Gastroesophageal sphincter (tissue), 4 donors: Measurements from ENCODE around the gene UNC13C. TPM values are rescaled to one million over a fixed set of nuclear protein-coding genes. Genes with fewer than 3 reads are reported as not detected.
"Not testable (repeated sequence)": the region's sequence is repeated elsewhere in the genome, so short reads cannot be mapped to it uniquely, and the experiment has no call there.

Experiments used
- ATAC-seq: fragments of 150-250 bp; one replicate; pipeline ENCODE4 v1.9.1; 2016; ENCODE audit warnings: mild to moderate bottlenecking, moderate library complexity
- H3K27ac ChIP-seq, 4 donors: fragments of 200-600 bp; sonication (generic) in 3 of 4; 1 replicate in 3 of 4; 2 replicates in 1 of 4; pipeline ENCODE4 v1.5.1; 2016 to 2019
- H3K27me3 ChIP-seq: fragments of 200-600 bp; sonication (generic); one replicate; pipeline ENCODE4 v1.5.1; 2019
- H3K36me3 ChIP-seq, 2 donors: fragments of 200-600 bp; sonication (generic); one replicate each; pipeline ENCODE4 v1.5.1; 2019; ENCODE audit warnings: control low read depth in 1 of 2
- H3K4me1 ChIP-seq, 3 donors: fragments of 200-600 bp; sonication (generic); 1 replicate in 2 of 3; 2 replicates in 1 of 3; pipeline ENCODE4 v1.5.1; 2016 to 2019; ENCODE audit warnings: control low read depth in 2 of 3
- H3K4me3 ChIP-seq, 2 donors: fragments of 200-600 bp; sonication (generic); one replicate each; pipeline ENCODE4 v1.5.1; 2019; ENCODE audit warnings: mild to moderate bottlenecking in 1 of 2, moderate library complexity in 1 of 2
- H3K9me3 ChIP-seq, 3 donors: fragments of 200-600 bp; sonication (generic); one replicate each; pipeline ENCODE4 v1.5.1; 2017 to 2019; ENCODE audit warnings: control low read depth in 2 of 3
- EP300 ChIP-seq: sonication (generic); formaldehyde crosslinking; IDR thresholded peaks from one replicate; pipeline ENCODE4 v1.6.1; 2017; ENCODE audit warnings: antibody characterized with exemption, mild to moderate bottlenecking
- POLR2A ChIP-seq, 2 donors: fragments of 450-650 bp; IDR thresholded peaks; one replicate each; pipeline ENCODE4 v1.6.1; 2017; ENCODE audit warnings: antibody characterized with exemption in 2 of 2, mild to moderate bottlenecking in 2 of 2, moderate library complexity in 1 of 2
- POLR2AphosphoS5 ChIP-seq: sonication (generic); formaldehyde crosslinking; IDR thresholded peaks from one replicate; pipeline ENCODE4 v1.6.1; 2017; ENCODE audit warnings: antibody characterized with exemption
- WGBS, 2 donors: methylation state at CpG; one replicate each; pipeline ENCODE4 v1.1.5; 2018; ENCODE audit warnings: low coverage in 1 of 2; 5-methylcytosine and 5-hydroxymethylcytosine counted together
- total RNA-seq, 4 donors: library from RNA; depleted of rRNA; stranded (reverse); fragments of >200 nt; gene quantifications; one replicate each; pipeline ENCODE4 v1.1.0, GENCODE V29; 2016
- TF ChIP-seq, protein P1 (sequence below), 4 experiments: fragments of 200-600 bp in 2 of 4; fragments of 450-650 bp in 2 of 4; sonication (generic) in 1 of 4; IDR thresholded peaks; one replicate each; pipeline ENCODE4 v1.5.1; 2017 to 2019; ENCODE audit warnings: antibody characterized with exemption in 4 of 4, mild to moderate bottlenecking in 2 of 4, moderate library complexity in 2 of 4

The UNC13C gene
- total RNA-seq: 10 to 100 TPM in 1 of 4 donors, 1 to 10 TPM in 2, under 1 TPM in 1; 0.89 to 13.9 (median 2.1) TPM

DNA sequence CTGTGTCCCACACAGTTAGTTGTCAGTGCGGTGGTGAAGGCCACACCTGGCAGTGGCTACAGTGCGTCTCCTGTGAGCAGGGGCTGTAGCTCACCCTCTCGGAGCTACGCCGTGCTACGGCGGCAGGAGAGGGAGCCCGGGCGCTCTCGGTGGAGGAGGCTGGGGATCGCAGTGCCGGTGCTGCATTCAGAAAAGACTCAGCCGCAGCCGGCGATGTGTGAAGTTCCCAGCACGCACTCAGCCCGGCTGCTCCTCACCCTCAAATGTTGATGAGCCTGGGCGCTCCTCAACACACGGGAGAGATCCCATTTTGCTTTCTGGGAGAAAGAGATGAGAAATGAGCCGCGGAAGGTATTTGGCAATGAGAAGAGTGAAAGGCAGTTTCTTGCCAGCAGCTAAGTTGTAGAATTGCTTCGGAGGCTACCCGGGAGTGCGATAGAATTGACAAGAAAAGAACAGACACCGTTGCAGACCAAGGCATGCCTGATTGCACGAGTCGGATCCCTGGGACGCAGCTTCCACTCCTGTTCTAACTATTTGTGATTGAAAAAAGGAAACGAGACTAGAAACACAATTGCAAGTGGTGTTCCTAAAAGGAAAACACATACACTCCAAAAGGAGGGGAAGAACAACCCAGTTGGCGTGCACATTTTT is at the start of gene UNC13C:
TSS of gene UNC13C (plus strand) at position 189 of the 654 bp plus-strand sequence. CDS start 34,463 bp downstream, outside the sequence.
- peak; percentile 53 for ATAC-seq
- no peak for TF ChIP-seq POLR2AphosphoS5
- TF ChIP-seq, protein P1, sequence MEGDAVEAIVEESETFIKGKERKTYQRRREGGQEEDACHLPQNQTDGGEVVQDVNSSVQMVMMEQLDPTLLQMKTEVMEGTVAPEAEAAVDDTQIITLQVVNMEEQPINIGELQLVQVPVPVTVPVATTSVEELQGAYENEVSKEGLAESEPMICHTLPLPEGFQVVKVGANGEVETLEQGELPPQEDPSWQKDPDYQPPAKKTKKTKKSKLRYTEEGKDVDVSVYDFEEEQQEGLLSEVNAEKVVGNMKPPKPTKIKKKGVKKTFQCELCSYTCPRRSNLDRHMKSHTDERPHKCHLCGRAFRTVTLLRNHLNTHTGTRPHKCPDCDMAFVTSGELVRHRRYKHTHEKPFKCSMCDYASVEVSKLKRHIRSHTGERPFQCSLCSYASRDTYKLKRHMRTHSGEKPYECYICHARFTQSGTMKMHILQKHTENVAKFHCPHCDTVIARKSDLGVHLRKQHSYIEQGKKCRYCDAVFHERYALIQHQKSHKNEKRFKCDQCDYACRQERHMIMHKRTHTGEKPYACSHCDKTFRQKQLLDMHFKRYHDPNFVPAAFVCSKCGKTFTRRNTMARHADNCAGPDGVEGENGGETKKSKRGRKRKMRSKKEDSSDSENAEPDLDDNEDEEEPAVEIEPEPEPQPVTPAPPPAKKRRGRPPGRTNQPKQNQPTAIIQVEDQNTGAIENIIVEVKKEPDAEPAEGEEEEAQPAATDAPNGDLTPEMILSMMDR (IDR thresholded peaks at IDR 0.05): no peak
- TF ChIP-seq POLR2A (IDR thresholded peaks at IDR 0.05): no peak
- TF ChIP-seq EP300: no peak
- H3K36me3 ChIP-seq: no peaks in the 10 kb centered on the region
- no peaks in the 10 kb centered on the region for H3K9me3 ChIP-seq
- peak within 1 kb of the TSS in 3 of 4 donors; percentile 1 to 65 (median 34) for H3K27ac ChIP-seq
- H3K27me3 ChIP-seq: no peaks in the 10 kb centered on the region
- peaks cover 0 to 16% (median 2%) of the 10 kb centered on the region in 3 donors for H3K4me1 ChIP-seq
- peak within 1 kb of the TSS; percentile 8 to 43 for H3K4me3 ChIP-seq
- 3 to 4% methylated on average over 9 to 12 of the region's 30 CpGs for WGBS, 2 donors

GRCh38 chr15:53936137-53936536 is 42.1 kb upstream of the UNC13C start:
- Histone ChIP-seq H3K36me3 (no peaks in the 10 kb centered on the region), H3K27me3 (no peaks in the 10 kb centered on the region), H3K27ac (no peak overlapping the region), H3K9me3 (peaks cover 0 to 26% (median 0%) of the 10 kb centered on the region in 3 donors), H3K4me1 (peaks cover 0 to 6% (median 0%) of the 10 kb centered on the region in 3 donors), H3K4me3 (no peak overlapping the region)
- TF ChIP-seq POLR2AphosphoS5 (no peak), EP300 (no peak), POLR2A (IDR thresholded peaks at IDR 0.05) (no peak)
- TF ChIP-seq, protein P1 (IDR thresholded peaks at IDR 0.05): no peak
- ATAC-seq: no peak

DNA sequence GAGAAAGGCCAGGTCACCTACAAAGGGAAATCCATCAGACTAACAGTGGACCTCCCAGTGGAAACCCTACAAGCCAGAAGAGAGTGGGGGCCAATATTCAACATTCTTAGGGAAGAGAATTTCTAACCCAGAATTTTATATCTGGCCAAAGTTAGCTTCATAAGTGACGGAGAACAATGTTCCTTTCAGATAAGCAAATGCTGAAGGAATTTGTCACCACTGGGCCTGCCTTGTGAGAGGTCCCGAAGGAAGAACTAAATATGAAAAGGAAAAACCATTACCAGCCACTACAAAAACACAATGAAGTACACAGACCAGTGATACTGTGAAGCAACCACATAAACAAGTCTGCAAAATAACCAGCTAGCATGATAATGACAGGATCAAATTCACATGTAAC is 40.6 kb upstream of the UNC13C start:
- not testable (repeated sequence) for H3K4me1 ChIP-seq, ATAC-seq, H3K4me3 ChIP-seq, H3K36me3 ChIP-seq, H3K27me3 ChIP-seq, H3K27ac ChIP-seq
- WGBS, 2 donors: 95 to 100% methylated on average over 1 to 2 of the region's 2 CpGs
- peaks cover 0 to 29% (median 0%) of the 10 kb centered on the region in 3 donors for H3K9me3 ChIP-seq

DNA sequence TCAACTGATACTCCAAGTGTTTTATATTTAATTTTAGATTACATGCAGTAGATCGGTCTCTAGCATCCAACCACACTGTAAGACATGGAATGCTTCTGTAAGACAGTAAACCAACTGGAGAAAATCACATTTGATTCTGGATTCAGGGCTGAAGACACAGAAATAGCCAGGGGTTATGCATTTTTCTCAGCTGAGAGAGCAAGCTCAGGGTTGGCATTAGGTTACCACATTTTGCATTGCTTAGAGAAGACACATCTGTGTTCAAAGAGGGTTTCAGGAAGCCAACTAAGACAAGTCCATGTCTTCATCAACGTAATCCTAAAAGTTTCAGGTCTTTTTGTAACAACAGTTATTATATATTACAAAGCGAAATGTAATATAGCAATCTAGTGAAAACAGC is 27.7 kb upstream of the UNC13C start:
- Histone ChIP-seq H3K4me1 (no peaks in the 10 kb centered on the region), H3K27me3 (no peaks in the 10 kb centered on the region), H3K36me3 (no peaks in the 10 kb centered on the region), H3K4me3 (no peak overlapping the region), H3K9me3 (peaks cover 0 to 7% (median 0%) of the 10 kb centered on the region in 3 donors), H3K27ac (no peak overlapping the region)
- WGBS, 2 donors: 87 to 92% methylated on average over 2 to 3 of the region's 3 CpGs
- ATAC-seq: no peak
- no peak for TF ChIP-seq EP300

- Histone ChIP-seq H3K4me3 (no peak overlapping the region), H3K27ac (no peak overlapping the region), H3K4me1 (no peaks in the 10 kb centered on the region), H3K36me3 (no peaks in the 10 kb centered on the region), H3K9me3 (no peaks in the 10 kb centered on the region), H3K27me3 (no peaks in the 10 kb centered on the region)
- no peak for TF ChIP-seq POLR2A (IDR thresholded peaks at IDR 0.05)
- no peak for TF ChIP-seq EP300
- no peak for TF ChIP-seq POLR2AphosphoS5
- TF ChIP-seq, protein P1 (IDR thresholded peaks at IDR 0.05): no peak
- ATAC-seq: no peak
These were observed 22.8 kb upstream of the UNC13C start for GRCh38 chr15:53955396-53955795.
